H1 (cell line): ENCODE results near the gene CDH16. TPM values are rescaled to one million over a fixed set of nuclear protein-coding genes. Genes with fewer than 3 reads are reported as not detected.

Experiments used
- CTCF ChIA-PET: fragments of 300-600 bp; sonication (Branson Sonifier 250); formaldehyde crosslinking; loops from one replicate; lab custom pipeline; 2021; ENCODE audit not compliant: partially characterized antibody; lab: Charles Lee
- POLR2A ChIA-PET: fragments of 300-600 bp; sonication (Branson Sonifier 250); formaldehyde crosslinking; loops from one replicate; lab custom pipeline; 2021; ENCODE audit warnings: inconsistent platforms; ENCODE audit not compliant: partially characterized antibody; lab: Charles Lee
- DNase-seq, 2 experiments: peaks; one replicate each; pipeline versions ENCODE4 v3.0.0 to v3.0.0-alpha.2; 2010 to 2022; ENCODE audit warnings: low spot score in 2 of 2, low read depth in 1 of 2, mixed read lengths in 1 of 2
- FAIRE-seq: peaks from 2 replicates; lab custom pipeline; 2011; peaks lifted over from hg19 to GRCh38; lab: Jason Lieb, UNC
- H2AFZ ChIP-seq: 2 replicates; pipeline ENCODE4 v1.8.1; 2012; ENCODE audit warnings: low read length, inconsistent platforms
- H2AK5ac ChIP-seq: 2 replicates; pipeline ENCODE4 v1.6.1; 2013; ENCODE audit warnings: low read depth, low read length
- H2BK120ac ChIP-seq: replicated peaks from 2 replicates; pipeline ENCODE3; 2013; ENCODE audit warnings: low read depth, low read length, inconsistent platforms
- H2BK12ac ChIP-seq: 2 replicates; pipeline ENCODE4 v1.6.1; 2013; ENCODE audit warnings: low read depth, low read length
- H2BK15ac ChIP-seq: 2 replicates; pipeline ENCODE4 v1.6.1; 2013; ENCODE audit warnings: low read length
- H2BK20ac ChIP-seq: 2 replicates; pipeline ENCODE4 v1.6.1; 2013; ENCODE audit warnings: low read length
- H2BK5ac ChIP-seq: 2 replicates; pipeline ENCODE4 v1.6.1; 2013; ENCODE audit warnings: low read depth, low read length
- H3K14ac ChIP-seq: 2 replicates; pipeline ENCODE4 v1.6.1; 2013; ENCODE audit warnings: inconsistent platforms; ENCODE audit not compliant: insufficient read length
- H3K18ac ChIP-seq: 2 replicates; pipeline ENCODE4 v1.6.1; 2013; ENCODE audit warnings: low read length; ENCODE audit errors: extremely low read depth
- H3K23ac ChIP-seq: 2 replicates; pipeline ENCODE4 v1.6.1; 2013; ENCODE audit warnings: inconsistent platforms; ENCODE audit not compliant: insufficient read length
- H3K23me2 ChIP-seq: 2 replicates; pipeline ENCODE4 v1.6.1; 2013; ENCODE audit warnings: low read depth, low read length
- H3K27ac ChIP-seq: 2 replicates; pipeline ENCODE4 v1.6.1; 2011; ENCODE audit warnings: low read depth, low read length, inconsistent platforms
- H3K27me3 ChIP-seq, 4 experiments: replicated peaks in 1 of 4; 1 replicate in 1 of 4; 2 replicates in 3 of 4; pipeline versions ENCODE4 v1.6.1 to v1.8.1; 2011 to 2013; ENCODE audit warnings: low read length in 3 of 4, mild to moderate bottlenecking in 3 of 4, inconsistent platforms in 2 of 4, mixed read lengths in 2 of 4, moderate library complexity in 1 of 4; ENCODE audit not compliant: control insufficient read depth in 3 of 4, insufficient read depth in 3 of 4; ENCODE audit errors: extremely low read depth in 1 of 4
- H3K36me3 ChIP-seq, 4 experiments: 2 replicates each; pipeline versions ENCODE4 v1.6.1 to v1.8.1; 2011 to 2013; ENCODE audit warnings: mild to moderate bottlenecking in 4 of 4, low read length in 3 of 4, moderate library complexity in 2 of 4, control low read depth in 1 of 4, inconsistent platforms in 1 of 4; ENCODE audit not compliant: insufficient read depth in 4 of 4, control insufficient read depth in 2 of 4
- H3K4ac ChIP-seq: replicated peaks from 2 replicates; pipeline ENCODE3; 2013; ENCODE audit warnings: low read length, low read depth, mixed read lengths, inconsistent platforms; ENCODE audit not compliant: insufficient read length
- H3K4me1 ChIP-seq, 4 experiments: replicated peaks in 1 of 4; 1 replicate in 1 of 4; 2 replicates in 3 of 4; pipeline versions ENCODE4 v1.6.1 to v1.8.1; 2011 to 2013; ENCODE audit warnings: low read length in 3 of 4, inconsistent platforms in 2 of 4, mixed read lengths in 1 of 4; ENCODE audit not compliant: insufficient read depth in 4 of 4, control insufficient read depth in 3 of 4
- H3K4me2 ChIP-seq, 2 experiments: 2 replicates each; pipeline versions ENCODE4 v1.6.1 to v1.8.1; 2011 to 2013; ENCODE audit warnings: low read depth in 2 of 2, low read length in 2 of 2, control low read depth in 1 of 2, inconsistent platforms in 1 of 2, mild to moderate bottlenecking in 1 of 2; ENCODE audit not compliant: insufficient read depth in 1 of 2
- H3K4me3 ChIP-seq, 4 experiments: fragments of 200-600, 300-600 bp in 1 of 4; sonication (generic), shearing (Covaris generic), sonication (Bioruptor Twin) in 1 of 4; 2 replicates each; pipeline versions ENCODE4 v1.5.1 to v1.8.1; 2011 to 2016; ENCODE audit warnings: low read length in 4 of 4, low read depth in 3 of 4, control low read depth in 2 of 4, inconsistent platforms in 2 of 4, mild to moderate bottlenecking in 2 of 4, mixed read lengths in 1 of 4, moderate library complexity in 1 of 4; ENCODE audit not compliant: insufficient read depth in 2 of 4; ENCODE audit errors: extremely low read depth in 1 of 4
- H3K56ac ChIP-seq: replicated peaks from 2 replicates; pipeline ENCODE3; 2013; ENCODE audit warnings: low read depth, mild to moderate bottlenecking, mixed read lengths, low read length, inconsistent platforms; ENCODE audit not compliant: insufficient read length
- H3K79me1 ChIP-seq: 2 replicates; pipeline ENCODE4 v1.6.1; 2013; ENCODE audit warnings: low read depth, low read length, control low read depth
- H3K79me2 ChIP-seq, 2 experiments: 2 replicates each; pipeline versions ENCODE4 v1.6.1 to v1.8.1; 2012 to 2013; ENCODE audit warnings: low read length in 2 of 2, mild to moderate bottlenecking in 2 of 2, inconsistent platforms in 1 of 2; ENCODE audit not compliant: insufficient read depth in 2 of 2, control insufficient read depth in 1 of 2
- H3K9ac ChIP-seq, 4 experiments: replicated peaks in 1 of 4; 1 replicate in 1 of 4; 2 replicates in 3 of 4; pipeline versions ENCODE4 v1.6.1 to v1.8.1; 2011 to 2013; ENCODE audit warnings: low read depth in 3 of 4, low read length in 3 of 4, control low read depth in 2 of 4, mild to moderate bottlenecking in 2 of 4, moderate library complexity in 2 of 4, inconsistent platforms in 1 of 4; ENCODE audit errors: extremely low read depth in 1 of 4
- H3K9me3 ChIP-seq, 2 experiments: 2 replicates each; pipeline versions ENCODE4 v1.6.1 to v1.8.1; 2012 to 2013; ENCODE audit warnings: mild to moderate bottlenecking in 2 of 2, moderate library complexity in 2 of 2, control low read depth in 1 of 2, inconsistent platforms in 1 of 2, low read depth in 1 of 2, low read length in 1 of 2, mixed read lengths in 1 of 2; ENCODE audit not compliant: insufficient read depth in 2 of 2
- H4K20me1 ChIP-seq, 2 experiments: replicated peaks in 1 of 2; 2 replicates each; pipeline versions ENCODE3 to v1.8.1; 2011 to 2013; ENCODE audit warnings: inconsistent platforms in 2 of 2, low read length in 2 of 2, mild to moderate bottlenecking in 1 of 2; ENCODE audit not compliant: insufficient read depth in 2 of 2, control insufficient read depth in 1 of 2
- H4K5ac ChIP-seq: 2 replicates; pipeline ENCODE4 v1.6.1; 2013; ENCODE audit warnings: low read length, low read depth, mixed read lengths, inconsistent platforms; ENCODE audit not compliant: insufficient read length
- H4K8ac ChIP-seq: 2 replicates; pipeline ENCODE4 v1.8.0; 2013; ENCODE audit warnings: mild to moderate bottlenecking, moderate library complexity, low read length, inconsistent platforms; ENCODE audit not compliant: insufficient read depth; ENCODE audit errors: extremely low read depth
- H4K91ac ChIP-seq: replicated peaks from 2 replicates; pipeline ENCODE3; 2013; ENCODE audit warnings: low read length, mixed read lengths, inconsistent platforms; ENCODE audit not compliant: insufficient read length
- KDM4A ChIP-seq: IDR thresholded peaks from one replicate; pipeline ENCODE4 v1.7.1; 2012; ENCODE audit warnings: low read depth, mild to moderate bottlenecking, moderate library complexity, low read length, inconsistent platforms; ENCODE audit not compliant: severe bottlenecking
- WGBS, 2 experiments: shearing (Covaris generic) in 1 of 2; methylation state at CpG; one replicate each; pipeline versions ENCODE4 v1.1.6 to v1.1.7; 2013 to 2015; ENCODE audit warnings: low lambda C conversion rate in 2 of 2, mixed read lengths in 2 of 2, inconsistent platforms in 1 of 2, low coverage in 1 of 2, missing lambda C conversion rate in 1 of 2; ENCODE audit not compliant: insufficient replicate concordance in 2 of 2, insufficient coverage in 1 of 2, insufficient read length in 1 of 2; ENCODE audit errors: extremely low coverage in 1 of 2, missing lambda C conversion rate in 1 of 2; 5-methylcytosine and 5-hydroxymethylcytosine counted together
- polyA plus RNA-seq, 7 experiments: library from polyadenylated mRNA; depleted of rRNA in 3 of 7; stranded (reverse) in 5 of 7; unstranded in 2 of 7; fragments of >200 nt in 5 of 7; fragments of 200-250 nt in 2 of 7; gene quantifications; 1 replicate in 5 of 7; 2 replicates in 1 of 7; 4 replicates in 1 of 7; pipeline versions ENCODE4 v1.2.1 to v1.2.3, GENCODE V29; 2011 to 2013; ENCODE audit warnings: missing spikeins in 2 of 7, mixed read lengths in 2 of 7
- total RNA-seq: library from RNA; stranded (reverse); fragmentation: NEBNext Ultra II Directional; extraction: Animal tissue kit (Norgen Biotek cat#: 25700); gene quantifications from 2 replicates; pipeline ENCODE4 v1.2.1, GENCODE V29; 2021

CDH16 gene
- total and polyA plus RNA-seq, 2 of the 8 experiments (the other 6 are each of a cell fraction or from before 2014, with no cell fraction given), result not detected

DNA sequence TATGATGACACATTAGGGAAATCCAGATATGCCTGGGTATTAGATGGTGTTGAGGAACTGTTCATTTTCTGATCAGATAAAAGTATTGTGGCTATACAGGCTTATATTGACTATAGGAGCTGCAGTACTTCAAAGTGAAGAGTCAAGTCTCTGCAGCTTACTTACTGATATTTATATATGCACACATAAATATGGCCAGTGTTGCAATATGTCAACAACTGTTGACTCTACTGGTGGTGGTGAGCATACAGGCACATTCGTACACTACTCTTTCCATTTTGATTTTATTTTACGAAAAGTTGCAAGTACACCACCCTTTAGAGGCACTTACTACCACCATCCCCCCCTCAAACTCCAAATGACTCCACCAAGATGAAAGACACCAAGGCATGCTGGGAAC, 13.0 kb upstream of the CDH16 start:
- Histone ChIP-seq H3K79me2 (no peaks in the 10 kb centered on the region; a peak in 1 of 4 replicates), H3K18ac (no peak overlapping the region), H4K20me1 (peaks cover 2% of the 10 kb centered on the region in 2 experiments)
- no peak for TF ChIP-seq KDM4A
- TF ChIP-seq, all 59 proteins: peak for 0
- Histone ChIP-seq H2BK120ac (no peak overlapping the region), H2BK5ac (no peak overlapping the region), H3K4me2 (no peak overlapping the region), H3K27me3 (peaks cover 0 to 17% (median 11%) of the 10 kb centered on the region in 4 experiments; a peak in 5 of 7 replicates), H3K9ac (no peak overlapping the region), H3K23me2 (peaks cover 15% of the 10 kb centered on the region; the same call in 1 of the 2 replicates), H3K14ac (no peak overlapping the region), H3K9me3 (no peaks in the 10 kb centered on the region), H2AFZ (no peak overlapping the region), H3K23ac (no peak overlapping the region), H2BK12ac (no peak overlapping the region), H3K56ac (no peak overlapping the region), H2BK20ac (no peak overlapping the region), H3K4ac (no peak overlapping the region), H3K79me1 (no peaks in the 10 kb centered on the region; the same call in 1 of the 2 replicates), H4K91ac (no peak overlapping the region), H3K4me3 (no peak overlapping the region), H3K36me3 (peaks cover 0 to 3% (median under 1%) of the 10 kb centered on the region in 4 experiments; a peak in 3 of 8 replicates), H2BK15ac (no peak overlapping the region), H4K8ac (no peak overlapping the region), H3K27ac (no peak overlapping the region), H4K5ac (no peak overlapping the region), H2AK5ac (no peak overlapping the region), H3K4me1 (peaks cover 0 to 13% (median 8%) of the 10 kb centered on the region in 4 experiments; a peak in 5 of 7 replicates)
- no peak for DNase-seq
- CTCF ChIA-PET, result interaction anchor here (0.7 to 5.5 kb wide), 10 partner anchors 9 to 172 kb away, joined by 3 to 44 read pairs (median 4); no protein-coding TSS in a partner anchor
- WGBS, 2 experiments, result 96% methylated on average over 2 of the region's 2 CpGs; no CpG with 5 or more reads in 1 of the 2 experiments
- POLR2A ChIA-PET, result interaction anchor here (1.2 to 2.0 kb wide), 2 partner anchors 10 to 51 kb away, joined by 4 to 7 read pairs; partner anchors contain the start of gene PDP2
- FAIRE-seq, result no peak
